PFSK-1 (cell line): ENCODE results near the gene HIP1R.

ENCODE experiments used
- FOXP2 ChIP-seq: optimal IDR thresholded peaks from 2 replicates; pipeline ENCODE3; 2011; ENCODE audit warnings: borderline replicate concordance, control low read depth, inconsistent platforms; ENCODE audit not compliant: insufficient read depth; ENCODE audit errors: extremely low read length, extremely low read depth
- POLR2AphosphoS5 ChIP-seq: IDR thresholded peaks from 2 replicates; pipeline ENCODE4 v1.6.1; 2012; ENCODE audit warnings: low read depth, mild to moderate bottlenecking, control low read depth, low read length, moderate library complexity
- REST ChIP-seq, 2 experiments: IDR thresholded peaks; 2 replicates each; pipeline versions ENCODE4 v1.6.1 to v1.8.0; 2011 to 2012; ENCODE audit warnings: low read depth in 2 of 2, low read length in 2 of 2, control low read depth in 1 of 2, inconsistent platforms in 1 of 2, mild to moderate bottlenecking in 1 of 2, moderate library complexity in 1 of 2; ENCODE audit not compliant: insufficient read depth in 1 of 2
- SIN3A ChIP-seq: IDR thresholded peaks from 2 replicates; pipeline ENCODE4 v1.6.1; 2012; ENCODE audit warnings: mild to moderate bottlenecking, low read length, moderate library complexity, borderline replicate concordance; ENCODE audit not compliant: insufficient read depth
- TAF1 ChIP-seq: IDR thresholded peaks from 2 replicates; pipeline ENCODE4 v1.6.1; 2012; ENCODE audit warnings: low read length, control low read depth, borderline replicate concordance; ENCODE audit not compliant: insufficient read depth

Gene HIP1R

GRCh38 chr12:122886851-122887818 is 51.9 kb downstream of the HIP1R start:
- TF ChIP-seq TAF1 (no peak), POLR2AphosphoS5 (no peak), FOXP2 (no peak), SIN3A (no peak), REST (IDR thresholded peaks at IDR 0.05; ENCODE audit: insufficient read depth in 1 of 2, low read depth in 2 of 2, low read length in 2 of 2) (no peak)

GRCh38 chr12:122887819-122888212 is 52.6 kb downstream of the HIP1R start:
- no peak for TF ChIP-seq SIN3A

- TF ChIP-seq REST (IDR thresholded peaks at IDR 0.05; ENCODE audit: insufficient read depth in 1 of 2, low read depth in 2 of 2, low read length in 2 of 2), result no peak
- TF ChIP-seq POLR2AphosphoS5, result no peak
- TF ChIP-seq TAF1, result no peak
These were observed 53.0 kb downstream of the HIP1R start for GRCh38 chr12:122888232-122888752.

- TF ChIP-seq SIN3A (no peak), TAF1 (no peak), FOXP2 (no peak), REST (IDR thresholded peaks at IDR 0.05; ENCODE audit: insufficient read depth in 1 of 2, low read depth in 2 of 2, low read length in 2 of 2) (no peak), POLR2AphosphoS5 (no peak)
These were observed 54.7 kb downstream of the HIP1R start for GRCh38 chr12:122889761-122890520.

GRCh38 chr12:122891661-122892525 is 56.6 kb downstream of the HIP1R start:
- TF ChIP-seq SIN3A, result no peak
- no peak for TF ChIP-seq REST (IDR thresholded peaks at IDR 0.05; ENCODE audit: insufficient read depth in 1 of 2, low read depth in 2 of 2, low read length in 2 of 2)
- TF ChIP-seq TAF1, result no peak
- TF ChIP-seq POLR2AphosphoS5, result no peak
- no peak for TF ChIP-seq FOXP2
